ENCODE measurements around the gene TMEM120A. TPM values are rescaled to one million over a fixed set of nuclear protein-coding genes. Genes with fewer than 3 reads are reported as not detected.

Gene TMEM120A
- total and polyA plus RNA-seq, 7 donors: 18.3 to 88.2 (median 49.0) TPM

- no peak for DNase-seq
- peaks cover 0 to 27% (median 13%) of the 10 kb centered on the region in 4 donors for H3K36me3 ChIP-seq
- no peaks in the 10 kb centered on the region for H3K27me3 ChIP-seq
- 92 to 94% methylated on average over 6 of the region's 6 CpGs for WGBS, 2 donors
- no peaks in the 10 kb centered on the region for H3K4me1 ChIP-seq
- intact Hi-C loops (cut with DNase I): no loop called here
- no peaks in the 10 kb centered on the region for H3K9me3 ChIP-seq
- no peak overlapping the region for H3K4me3 ChIP-seq
- TF ChIP-seq CTCF (IDR thresholded peaks at IDR 0.05) (no peak), EP300 (IDR thresholded peaks at IDR 0.05) (no peak), POLR2AphosphoS5 (IDR thresholded peaks at IDR 0.05) (no peak), POLR2A (IDR thresholded peaks at IDR 0.05) (no peak)
- H3K27ac ChIP-seq: no peak overlapping the region
These were observed 7.7 kb upstream of the TMEM120A start for GRCh38 chr7:76002139-76002538.

DNA sequence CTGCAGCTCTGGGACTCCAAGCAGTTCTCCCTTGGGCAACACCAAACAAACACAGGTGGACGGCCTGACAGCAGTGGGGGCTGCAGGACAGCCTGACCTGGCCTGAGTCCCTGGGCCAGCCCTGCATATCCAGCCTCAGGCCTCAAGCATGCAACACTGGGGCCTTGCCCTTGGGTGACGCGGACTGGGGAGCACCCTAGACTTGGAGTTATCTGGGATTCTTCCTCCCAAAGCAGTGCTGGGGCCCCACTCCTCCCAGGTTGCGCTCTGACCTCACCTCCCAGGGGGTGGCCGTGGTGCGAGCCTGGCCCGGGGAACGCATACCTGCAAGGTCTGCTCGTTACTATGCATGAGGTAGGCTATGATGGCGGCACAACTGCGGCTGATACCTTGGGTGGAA, 6.2 kb upstream of the TMEM120A start:
- 96 to 97% methylated on average over 11 of the region's 11 CpGs for WGBS, 2 donors
- no peaks in the 10 kb centered on the region for H3K9me3 ChIP-seq
- no peaks in the 10 kb centered on the region for H3K4me1 ChIP-seq
- no peaks in the 10 kb centered on the region for H3K27me3 ChIP-seq
- no peak overlapping the region for H3K4me3 ChIP-seq
- peak; percentile 59 for DNase-seq
- no peak for TF ChIP-seq POLR2A (IDR thresholded peaks at IDR 0.05)
- TF ChIP-seq CTCF (IDR thresholded peaks at IDR 0.05): no peak
- no peak for TF ChIP-seq POLR2AphosphoS5 (IDR thresholded peaks at IDR 0.05)
- no peak for TF ChIP-seq EP300 (IDR thresholded peaks at IDR 0.05)
- H3K27ac ChIP-seq: no peak overlapping the region
- intact Hi-C loops (cut with DNase I): no loop called here
- H3K36me3 ChIP-seq: peaks cover 0 to 27% (median 13%) of the 10 kb centered on the region in 4 donors

GRCh38 chr7:75998038-75998437, 3.6 kb upstream of the TMEM120A start:
- intact Hi-C loops (cut with DNase I): no loop called here
- no peaks in the 10 kb centered on the region for H3K9me3 ChIP-seq
- TF ChIP-seq EP300 (IDR thresholded peaks at IDR 0.05) (no peak), POLR2AphosphoS5 (IDR thresholded peaks at IDR 0.05) (no peak), POLR2A (IDR thresholded peaks at IDR 0.05) (no peak), CTCF (IDR thresholded peaks at IDR 0.05) (no peak)
- DNase-seq: no peak
- no peak overlapping the region for H3K4me3 ChIP-seq
- peaks cover 0 to 21% (median 13%) of the 10 kb centered on the region in 4 donors for H3K4me1 ChIP-seq
- 97% methylated on average over 1 of the region's 1 CpG for WGBS, 2 donors
- H3K27ac ChIP-seq: no peak overlapping the region
- H3K36me3 ChIP-seq: peaks cover 0 to 17% (median 2%) of the 10 kb centered on the region in 4 donors
- no peaks in the 10 kb centered on the region for H3K27me3 ChIP-seq

GRCh38 chr7:75996476-75996875, 2.1 kb upstream of the TMEM120A start:
- peaks cover 0 to 22% (median 16%) of the 10 kb centered on the region in 4 donors for H3K4me1 ChIP-seq
- peak; percentile 24 for DNase-seq
- no peak overlapping the region for H3K27ac ChIP-seq
- intact Hi-C loops (cut with DNase I): no loop called here
- no peaks in the 10 kb centered on the region for H3K27me3 ChIP-seq
- no peak overlapping the region for H3K4me3 ChIP-seq
- peaks cover 0 to 6% (median 0%) of the 10 kb centered on the region in 4 donors for H3K36me3 ChIP-seq
- no peak for TF ChIP-seq POLR2A (IDR thresholded peaks at IDR 0.05)
- TF ChIP-seq EP300 (IDR thresholded peaks at IDR 0.05): no peak
- no peak for TF ChIP-seq POLR2AphosphoS5 (IDR thresholded peaks at IDR 0.05)
- no peaks in the 10 kb centered on the region for H3K9me3 ChIP-seq
- 84 to 93% methylated on average over 4 of the region's 4 CpGs for WGBS, 2 donors

- Histone ChIP-seq H3K27ac (peak overlapping the region in 1 of 4 donors; percentile 99), H3K9me3 (no peaks in the 10 kb centered on the region), H3K36me3 (peaks cover 0 to 6% (median 0%) of the 10 kb centered on the region in 4 donors), H3K27me3 (no peaks in the 10 kb centered on the region), H3K4me3 (no peak overlapping the region), H3K4me1 (peaks cover 0 to 22% (median 16%) of the 10 kb centered on the region in 4 donors)
- WGBS, 2 donors: 96 to 99% methylated on average over 5 of the region's 5 CpGs
- intact Hi-C loops (cut with DNase I): loop anchor here (2.0 kb wide), 1 partner anchor 29 kb away; no protein-coding TSS in a partner anchor
- peak; percentile 61 for DNase-seq
- TF ChIP-seq CTCF (IDR thresholded peaks at IDR 0.05): no peak
- TF ChIP-seq POLR2A (IDR thresholded peaks at IDR 0.05): no peak
- no peak for TF ChIP-seq POLR2AphosphoS5 (IDR thresholded peaks at IDR 0.05)
- TF ChIP-seq EP300 (IDR thresholded peaks at IDR 0.05): no peak
These were observed 1.6 kb upstream of the TMEM120A start for GRCh38 chr7:75995996-75996395.
